Adrenal gland (tissue), 12 donors: ENCODE results near the gene MORN1. TPM values are rescaled to one million over a fixed set of nuclear protein-coding genes. Genes with fewer than 3 reads are reported as not detected.

Source experiments
- DNase-seq, 7 donors: peaks; one replicate each; pipeline ENCODE4 v3.0.0-alpha.2; 2019 to 2020
- H3K27ac ChIP-seq, 5 donors: fragments of 200-600 bp; sonication (generic) in 4 of 5; 1 replicate in 3 of 5; 2 replicates in 2 of 5; pipeline versions ENCODE4 v1.5.1 to v1.8.0; 2016 to 2020; ENCODE audit warnings: mild to moderate bottlenecking in 1 of 5
- H3K27me3 ChIP-seq: fragments of 200-600 bp; 2 replicates; pipeline ENCODE4 v1.8.0; 2021
- H3K36me3 ChIP-seq, 2 donors: fragments of 200-600 bp; replicated peaks in 1 of 2; 1 replicate in 1 of 2; 2 replicates in 1 of 2; pipeline versions ENCODE4 v1.5.1 to v1.8.0; 2018 to 2022
- H3K4me1 ChIP-seq, 2 donors: fragments of 200-600 bp; replicated peaks in 1 of 2; 1 replicate in 1 of 2; 2 replicates in 1 of 2; pipeline versions ENCODE4 v1.5.1 to v1.8.0; 2018 to 2021
- H3K4me3 ChIP-seq, 4 donors: fragments of 200-600 bp; sonication (generic) in 3 of 4; one replicate each; pipeline ENCODE4 v1.5.1; 2016 to 2018
- H3K9me3 ChIP-seq, 3 donors: fragments of 200-600 bp; sonication (generic) in 1 of 3; replicated peaks in 1 of 3; 1 replicate in 2 of 3; 2 replicates in 1 of 3; pipeline versions ENCODE4 v1.5.1 to v1.8.0; 2016 to 2021
- POLR2A ChIP-seq, 2 donors: fragments of 450-650 bp; IDR thresholded peaks; one replicate each; pipeline ENCODE4 v1.6.1; 2017; ENCODE audit warnings: antibody characterized with exemption in 2 of 2, mild to moderate bottlenecking in 2 of 2, moderate library complexity in 1 of 2
- WGBS, 4 donors: extraction: QIAGEN DNeasy Blood & Tissue Kit in 2 of 4; methylation state at CpG; one replicate each; pipeline versions ENCODE4 v1.1.5 to v1.1.7; 2013 to 2017; 5-methylcytosine and 5-hydroxymethylcytosine counted together
- intact Hi-C, 2 donors: fragments of 100-400 bp; cut with DNase I; formaldehyde crosslinking; loops; one replicate each; pipeline versions ENCODE4 v1.14.1 to v1.15.0; 2022 to 2023
- polyA plus RNA-seq, 3 donors: library from polyadenylated mRNA; stranded (reverse); fragments of 200-250 nt in 2 of 3; fragments of 350-450 nt in 1 of 3; fragmentation: Illumina TruSeq in 1 of 3; extraction: RNeasy Lipid Tissue Mini Kit (QIAGEN cat#74804) in 1 of 3; gene quantifications; one replicate each; pipeline ENCODE4 v1.2.3, GENCODE V29; 2013 to 2014
- total RNA-seq, 9 donors: library from RNA; depleted of rRNA in 4 of 9; stranded (reverse); fragments of >200 nt in 4 of 9; fragments of 120-200 nt in 1 of 9; fragmentation: NEBNext Ultra II Directional in 1 of 9; extraction: Animal tissue kit (Norgen Biotek cat#: 25700) in 1 of 9; gene quantifications; one replicate each; pipeline versions ENCODE4 v1.1.0 to v1.2.4, GENCODE V29; 2013 to 2023
- TF ChIP-seq, protein P1 (sequence below), 6 experiments: fragments of 450-650 bp in 4 of 6; fragments of 200-600 bp in 2 of 6; sonication (generic) in 1 of 6; IDR thresholded peaks; 1 replicate in 5 of 6; 2 replicates in 1 of 6; pipeline versions ENCODE4 v1.5.1 to v1.8.0; 2016 to 2021; ENCODE audit warnings: antibody characterized with exemption in 6 of 6, mild to moderate bottlenecking in 2 of 6, moderate library complexity in 1 of 6
- donor health status: healthy with polysubstance abuse.
- donor health status: Bipolar disorder and iron deficiency.
- donor health status: DM: yes; HTN: yes; CAD: no.
- donor health status: DM: no; HTN: no; CAD: no.
- donor health status: DM: no; HTN: no; CAD: no.
- donor health status: DM: yes; HTN: yes; CAD: no.

MORN1 gene
- total and polyA plus RNA-seq, 12 donors: 1.8 to 14.1 (median 8.7) TPM

DNA sequence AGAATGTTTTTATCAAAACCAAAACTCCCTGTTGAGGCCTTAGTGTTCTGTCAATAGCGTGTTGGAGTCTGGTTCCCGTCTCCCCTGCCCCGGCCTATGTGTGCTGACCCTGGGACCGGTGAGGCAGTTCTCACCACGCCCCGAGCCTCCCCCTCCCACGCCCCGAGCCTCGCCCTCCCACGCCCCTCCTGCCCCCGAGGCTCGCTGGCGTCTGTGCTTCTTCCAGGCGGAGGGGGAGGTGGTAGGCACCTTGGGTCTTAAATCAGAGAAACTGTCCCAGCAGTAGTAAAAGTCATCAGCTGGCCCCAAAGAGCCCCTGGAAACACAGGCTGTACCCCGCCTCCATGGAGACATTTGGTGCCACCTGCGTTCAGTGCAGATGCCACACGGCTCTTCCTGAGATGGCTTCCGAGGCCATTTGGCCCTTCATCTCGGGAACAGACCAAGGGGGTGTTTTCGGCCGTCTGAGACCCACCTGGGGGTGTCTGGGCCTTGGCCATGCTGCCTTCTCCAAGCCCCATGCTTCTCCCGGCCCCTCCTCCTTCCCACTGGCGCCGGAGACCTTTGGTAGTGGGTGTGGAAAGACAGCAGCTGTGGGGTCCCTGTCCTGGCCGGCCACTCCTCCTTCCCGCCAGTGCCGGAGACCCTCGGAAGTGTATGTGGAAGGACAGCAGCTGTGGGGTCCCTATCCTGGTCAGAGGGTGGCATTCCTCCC is 118.5 kb downstream of the MORN1 start:
- H3K4me3 ChIP-seq: no peak overlapping the region
- peak overlapping the region in 2 of 5 donors; percentile 5 to 56 for H3K27ac ChIP-seq

DNA sequence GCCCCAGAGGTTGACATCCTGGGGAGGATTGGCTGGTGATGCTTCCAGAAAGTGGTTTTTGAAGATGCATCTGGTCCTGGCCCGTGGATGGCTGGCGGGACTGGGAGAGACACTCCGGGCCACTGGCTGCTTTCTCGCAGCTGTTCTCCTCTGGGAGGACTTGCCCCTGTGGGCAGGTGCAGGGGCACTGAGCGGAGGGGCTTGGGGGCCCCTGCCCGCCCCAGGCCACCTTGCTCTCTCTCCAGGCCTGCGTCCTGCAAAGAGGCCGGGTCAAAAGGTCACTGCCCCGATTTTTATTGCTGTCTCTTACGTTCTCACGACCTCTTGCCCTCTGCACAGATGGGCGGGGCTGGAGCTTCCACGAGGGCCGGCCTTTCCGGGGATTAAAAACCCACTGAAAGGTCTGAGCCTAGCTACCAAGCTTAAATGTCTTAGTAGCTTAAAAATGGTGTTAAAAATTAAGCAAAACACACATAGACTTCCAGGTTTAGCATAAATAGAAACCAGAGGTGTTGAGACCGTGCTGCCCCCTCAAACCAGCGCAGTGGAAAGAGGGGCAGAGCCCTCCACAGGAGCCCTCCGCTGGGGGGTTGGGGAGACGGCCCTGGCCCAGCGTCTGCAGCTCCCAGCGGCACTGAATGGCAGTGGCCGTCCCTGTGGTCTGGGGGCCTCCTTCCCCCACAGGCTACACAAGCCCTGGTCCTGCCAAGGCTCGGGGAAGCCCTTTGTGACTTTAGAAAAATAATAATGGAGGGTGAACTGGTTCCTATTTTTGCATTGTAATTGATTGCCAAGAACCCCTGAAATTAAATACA is 119.3 kb downstream of the MORN1 start:
- H3K4me3 ChIP-seq: no peak overlapping the region
- 57 to 66% (median 60%) methylated on average over 15 to 23 of the region's 23 CpGs for WGBS, 4 donors
- H3K9me3 ChIP-seq: no peaks in the 10 kb centered on the region
- no peak for TF ChIP-seq POLR2A (IDR thresholded peaks at IDR 0.05)
- TF ChIP-seq, protein P1, sequence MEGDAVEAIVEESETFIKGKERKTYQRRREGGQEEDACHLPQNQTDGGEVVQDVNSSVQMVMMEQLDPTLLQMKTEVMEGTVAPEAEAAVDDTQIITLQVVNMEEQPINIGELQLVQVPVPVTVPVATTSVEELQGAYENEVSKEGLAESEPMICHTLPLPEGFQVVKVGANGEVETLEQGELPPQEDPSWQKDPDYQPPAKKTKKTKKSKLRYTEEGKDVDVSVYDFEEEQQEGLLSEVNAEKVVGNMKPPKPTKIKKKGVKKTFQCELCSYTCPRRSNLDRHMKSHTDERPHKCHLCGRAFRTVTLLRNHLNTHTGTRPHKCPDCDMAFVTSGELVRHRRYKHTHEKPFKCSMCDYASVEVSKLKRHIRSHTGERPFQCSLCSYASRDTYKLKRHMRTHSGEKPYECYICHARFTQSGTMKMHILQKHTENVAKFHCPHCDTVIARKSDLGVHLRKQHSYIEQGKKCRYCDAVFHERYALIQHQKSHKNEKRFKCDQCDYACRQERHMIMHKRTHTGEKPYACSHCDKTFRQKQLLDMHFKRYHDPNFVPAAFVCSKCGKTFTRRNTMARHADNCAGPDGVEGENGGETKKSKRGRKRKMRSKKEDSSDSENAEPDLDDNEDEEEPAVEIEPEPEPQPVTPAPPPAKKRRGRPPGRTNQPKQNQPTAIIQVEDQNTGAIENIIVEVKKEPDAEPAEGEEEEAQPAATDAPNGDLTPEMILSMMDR (IDR thresholded peaks at IDR 0.05): no peak
- H3K27ac ChIP-seq: peak overlapping the region in 2 of 5 donors; percentile 5 to 49
- no peaks in the 10 kb centered on the region for H3K27me3 ChIP-seq
- H3K36me3 ChIP-seq: no peaks in the 10 kb centered on the region
- H3K4me1 ChIP-seq: peaks cover 12 to 74% of the 10 kb centered on the region in 2 donors
- intact Hi-C loops: no loop called here
- no peak for DNase-seq

More for the DNA sequence above, 118.5 kb downstream of the MORN1 start:
- Histone ChIP-seq H3K27me3 (no peaks in the 10 kb centered on the region), H3K36me3 (peaks cover 0 to 3% of the 10 kb centered on the region in 2 donors), H3K9me3 (no peaks in the 10 kb centered on the region), H3K4me1 (peaks cover 12 to 74% of the 10 kb centered on the region in 2 donors)
- WGBS, 4 donors: 71 to 79% (median 76%) methylated on average over 21 to 28 of the region's 28 CpGs
- intact Hi-C loops: no loop called here
- DNase-seq: no peak
- TF ChIP-seq POLR2A (IDR thresholded peaks at IDR 0.05): no peak
- TF ChIP-seq, protein P1 (IDR thresholded peaks at IDR 0.05): no peak

Other genes starting within 250 kb of the MORN1 start
- 100 to 1,000 TPM in 1 of 9 donors, 10 to 100 TPM in 8; 26.4 to 106 (median 49.3) TPM for gene FAAP20, start 196.8 kb downstream of the MORN1 start, total RNA-seq
- 100 to 1,000 TPM in 2 of 3 donors, 1 to 10 TPM in 1; 2.7 to 185 (median 160) TPM for gene FAAP20, start 196.8 kb downstream of the MORN1 start, polyA plus RNA-seq
- 10 to 100 TPM in 8 of 9 donors, 1 to 10 TPM in 1; 4.8 to 53.6 (median 41.5) TPM for gene SKI, start 163.2 kb downstream of the MORN1 start, total RNA-seq
- gene SKI, start 163.2 kb downstream of the MORN1 start, polyA plus RNA-seq: 10 to 100 TPM in 2 of 3 donors, 1 to 10 TPM in 1; 9.4 to 21.2 (median 10.8) TPM
- 100 to 1,000 TPM; 106 to 268 (median 185) TPM for gene RER1, start 287 bp upstream of the MORN1 start, total RNA-seq
- 100 to 1,000 TPM; 149 to 345 (median 150) TPM for gene RER1, start 287 bp upstream of the MORN1 start, polyA plus RNA-seq
- gene PEX10, start 21.0 kb upstream of the MORN1 start, total RNA-seq: 10 to 100 TPM; 32.4 to 81.5 (median 45.6) TPM
- gene PEX10, start 21.0 kb upstream of the MORN1 start, polyA plus RNA-seq: 10 to 100 TPM; 25.3 to 53.8 (median 43.8) TPM
- gene PLCH2, start 84.7 kb upstream of the MORN1 start, total RNA-seq: 1 to 10 TPM in 5 of 9 donors, under 1 TPM in 3, not detected in 1; 0.22 to 6.1 (median 1.7) TPM
- 10 to 100 TPM in 2 of 3 donors, 1 to 10 TPM in 1; 2.4 to 66.3 (median 11.4) TPM for gene PLCH2, start 84.7 kb upstream of the MORN1 start, polyA plus RNA-seq
- 10 to 100 TPM; 14.2 to 50.2 (median 30.6) TPM for gene PANK4, start 135.0 kb upstream of the MORN1 start, total RNA-seq
- 10 to 100 TPM; 13.8 to 44.1 (median 26.2) TPM for gene PANK4, start 135.0 kb upstream of the MORN1 start, polyA plus RNA-seq
- under 1 TPM in 1 of 9 donors, not detected in 8; 0.28 TPM for gene HES5, start 138.7 kb upstream of the MORN1 start, total RNA-seq
- not detected for gene HES5, start 138.7 kb upstream of the MORN1 start, polyA plus RNA-seq
- gene TNFRSF14, start 164.8 kb upstream of the MORN1 start, total RNA-seq: 100 to 1,000 TPM in 6 of 9 donors, 10 to 100 TPM in 2, 1 to 10 TPM in 1; 7.0 to 127 (median 115) TPM
- 100 to 1,000 TPM in 2 of 3 donors, 10 to 100 TPM in 1; 11.6 to 554 (median 238) TPM for gene TNFRSF14, start 164.8 kb upstream of the MORN1 start, polyA plus RNA-seq
- gene PRXL2B, start 195.2 kb upstream of the MORN1 start, total RNA-seq: 10 to 100 TPM; 16.9 to 64.0 (median 32.1) TPM
- 10 to 100 TPM; 19.8 to 39.7 (median 25.8) TPM for gene PRXL2B, start 195.2 kb upstream of the MORN1 start, polyA plus RNA-seq
- gene MMEL1, start 241.5 kb upstream of the MORN1 start, total RNA-seq: 1 to 10 TPM in 8 of 9 donors, under 1 TPM in 1; 0.30 to 4.2 (median 1.6) TPM
- 1 to 10 TPM; 2.9 to 8.2 (median 7.4) TPM for gene MMEL1, start 241.5 kb upstream of the MORN1 start, polyA plus RNA-seq